SK-N-SH (cell line): ENCODE measurements around the gene AMMECR1. TPM values are rescaled to one million over a fixed set of nuclear protein-coding genes. Genes with fewer than 3 reads are reported as not detected.

Experiments
- CTCF ChIA-PET: fragments of 300-600, 350-600 bp; formaldehyde crosslinking; extraction: SDS; loops from one replicate; lab custom pipeline; 2021; lab: Yijun Ruan, JAX
- POLR2A ChIA-PET: fragments of 350-600 bp; sonication (Branson Sonifier 250); formaldehyde crosslinking; extraction: SDS; loops from one replicate; lab custom pipeline; 2020; ENCODE audit warnings: antibody characterized with exemption, inconsistent platforms; lab: Yijun Ruan, JAX
- DNase-seq: peaks from one replicate; pipeline ENCODE4 v3.0.0; 2012
- H2AFZ ChIP-seq: fragments of 200-600 bp; sonication (generic); 2 replicates; pipeline ENCODE4 v1.8.1; 2016; ENCODE audit warnings: antibody characterized with exemption, mild to moderate bottlenecking, low read depth
- H3F3A ChIP-seq: fragments of 200-600 bp; sonication (generic); replicated peaks from 2 replicates; pipeline ENCODE3; 2016; ENCODE audit warnings: antibody characterized with exemption, mild to moderate bottlenecking; ENCODE audit not compliant: insufficient read depth
- H3K27ac ChIP-seq, 2 experiments: fragments of 200-500 bp in 1 of 2; fragments of 200-600 bp in 1 of 2; sonication (Bioruptor generic) in 1 of 2; sonication (generic), shearing (Covaris generic) in 1 of 2; 2 replicates each; pipeline versions ENCODE4 v1.5.1 to v1.6.1; 2014 to 2016; ENCODE audit warnings: low read depth in 2 of 2, inconsistent platforms in 1 of 2, low read length in 1 of 2, mild to moderate bottlenecking in 1 of 2, mixed read lengths in 1 of 2
- H3K27me3 ChIP-seq: fragments of 200-600 bp; sonication (generic), shearing (Covaris generic); 2 replicates; pipeline ENCODE4 v1.6.1; 2016; ENCODE audit warnings: mixed run types; ENCODE audit not compliant: insufficient read depth
- H3K36me3 ChIP-seq, 2 experiments: fragments of 200-500 bp in 1 of 2; fragments of 200-600 bp in 1 of 2; sonication (Bioruptor generic) in 1 of 2; sonication (generic) in 1 of 2; replicated peaks in 1 of 2; 2 replicates each; pipeline versions ENCODE3 to v1.5.1; 2014 to 2016; ENCODE audit warnings: low read length in 1 of 2, mild to moderate bottlenecking in 1 of 2; ENCODE audit not compliant: insufficient read depth in 2 of 2, control insufficient read depth in 1 of 2
- H3K4me1 ChIP-seq, 2 experiments: fragments of 200-500 bp in 1 of 2; fragments of 200-600 bp in 1 of 2; sonication (Bioruptor generic) in 1 of 2; sonication (generic), shearing (Covaris generic) in 1 of 2; 2 replicates each; pipeline versions ENCODE4 v1.5.1 to v1.6.1; 2014 to 2016; ENCODE audit warnings: low read depth in 1 of 2, low read length in 1 of 2, mixed run types in 1 of 2; ENCODE audit not compliant: insufficient read depth in 2 of 2, control insufficient read depth in 1 of 2
- H3K4me2 ChIP-seq: fragments of 200-600 bp; sonication (generic), shearing (Covaris generic); 2 replicates; pipeline ENCODE4 v1.6.1; 2017; ENCODE audit warnings: mixed run types
- H3K4me3 ChIP-seq, 2 experiments: fragments of 200-500 bp in 1 of 2; fragments of 200-600 bp in 1 of 2; sonication (Bioruptor generic) in 1 of 2; sonication (generic), shearing (Covaris generic) in 1 of 2; 2 replicates each; pipeline versions ENCODE4 v1.5.1 to v1.8.1; 2014 to 2016; ENCODE audit warnings: low read depth in 2 of 2, inconsistent platforms in 1 of 2, low read length in 1 of 2, mild to moderate bottlenecking in 1 of 2, mixed read lengths in 1 of 2, moderate library complexity in 1 of 2
- H3K79me2 ChIP-seq: fragments of 200-600 bp; sonication (generic); 2 replicates; pipeline ENCODE4 v1.8.1; 2017; ENCODE audit warnings: mild to moderate bottlenecking; ENCODE audit not compliant: insufficient read depth
- H3K9ac ChIP-seq: fragments of 200-600 bp; sonication (generic); 2 replicates; pipeline ENCODE4 v1.6.1; 2017; ENCODE audit warnings: mixed run types
- H3K9me2 ChIP-seq: fragments of 200-600 bp; sonication (generic); 2 replicates; pipeline ENCODE4 v1.6.1; 2017; ENCODE audit warnings: mixed run types
- H3K9me3 ChIP-seq: fragments of 200-600 bp; sonication (generic); 2 replicates; pipeline ENCODE4 v1.6.1; 2017; ENCODE audit warnings: mixed run types, mild to moderate bottlenecking, moderate library complexity
- H4K20me1 ChIP-seq: fragments of 200-600 bp; sonication (generic); 2 replicates; pipeline ENCODE4 v1.6.1; 2017; ENCODE audit warnings: mild to moderate bottlenecking, mixed run types; ENCODE audit not compliant: insufficient read depth
- CHD2 ChIP-seq: fragments of 150-350 bp; IDR thresholded peaks from 2 replicates; pipeline ENCODE4 v1.6.1; 2018; ENCODE audit warnings: low read length; ENCODE audit not compliant: partially characterized antibody
- CTCF ChIP-seq: fragments of 200-600 bp; sonication (generic); IDR thresholded peaks from 2 replicates; pipeline ENCODE4 v1.6.1; 2017; ENCODE audit warnings: antibody characterized with exemption, mild to moderate bottlenecking, moderate library complexity
- ELF1 ChIP-seq: IDR thresholded peaks from 2 replicates; pipeline ENCODE4 v1.4.0; 2012
- EZH2phosphoT487 ChIP-seq: fragments of 200-600 bp; sonication (generic); IDR thresholded peaks from 2 replicates; pipeline ENCODE4 v1.6.1; 2017; ENCODE audit warnings: low read depth, mixed run types, mild to moderate bottlenecking, antibody characterized with exemption, moderate library complexity, borderline replicate concordance
- FOXJ3 ChIP-seq: sonication (generic); formaldehyde crosslinking; IDR thresholded peaks from 2 replicates; pipeline ENCODE4 v1.5.1; 2020; ENCODE audit warnings: mild to moderate bottlenecking, missing genetic modification reagents
- IRF3 ChIP-seq: fragments of 150-350 bp; IDR thresholded peaks from 2 replicates; pipeline ENCODE4 v1.6.1; 2016; ENCODE audit warnings: mild to moderate bottlenecking, low read depth, low read length
- JUND ChIP-seq: IDR thresholded peaks from 2 replicates; pipeline ENCODE4 v1.4.0; 2012
- MXI1 ChIP-seq: IDR thresholded peaks from 2 replicates; pipeline ENCODE4 v1.6.1; 2012; ENCODE audit warnings: mild to moderate bottlenecking, low read depth, low read length, improper control_type of control experiment
- RCOR1 ChIP-seq: fragments of 150-350 bp; IDR thresholded peaks from 2 replicates; pipeline ENCODE4 v1.6.1; 2017; ENCODE audit warnings: antibody characterized with exemption, low read length
- RFX5 ChIP-seq: IDR thresholded peaks from 2 replicates; pipeline ENCODE4 v1.6.1; 2012; ENCODE audit warnings: mild to moderate bottlenecking, improper control_type of control experiment, low read length
- RXRA ChIP-seq: IDR thresholded peaks from 2 replicates; pipeline ENCODE4 v1.4.0; 2012; ENCODE audit warnings: low read depth, mild to moderate bottlenecking, borderline replicate concordance
- SIN3A ChIP-seq: IDR thresholded peaks from 2 replicates; pipeline ENCODE4 v1.6.1; 2012; ENCODE audit warnings: low read depth, mild to moderate bottlenecking, low read length, moderate library complexity, borderline replicate concordance
- TAF1 ChIP-seq: IDR thresholded peaks from 2 replicates; pipeline ENCODE4 v1.6.1; 2012; ENCODE audit warnings: low read depth, mild to moderate bottlenecking, low read length, moderate library complexity, borderline replicate concordance
- TEAD4 ChIP-seq: IDR thresholded peaks from 2 replicates; pipeline ENCODE4 v1.4.0; 2012; ENCODE audit warnings: mild to moderate bottlenecking, borderline replicate concordance; ENCODE audit not compliant: insufficient read depth
- YY1 ChIP-seq: IDR thresholded peaks from 2 replicates; pipeline ENCODE4 v1.4.0; 2012; ENCODE audit warnings: low read depth, mild to moderate bottlenecking
- WGBS: methylation state at CpG from one replicate; pipeline ENCODE4 v1.1.6; 2017; ENCODE audit warnings: low lambda C conversion rate; 5-methylcytosine and 5-hydroxymethylcytosine counted together
- polyA plus RNA-seq, 3 experiments: library from polyadenylated mRNA; depleted of rRNA; stranded (reverse); fragments of >200 nt; gene quantifications; 2 replicates each; pipeline ENCODE4 v1.2.3, GENCODE V29; 2012
- TF ChIP-seq, protein P1 (sequence below): IDR thresholded peaks from 2 replicates; pipeline ENCODE4; 2012

Gene AMMECR1
- polyA plus RNA-seq, 1 of the 3 experiments (the other 2 are of a cell fraction), result 1.3 TPM

DNA sequence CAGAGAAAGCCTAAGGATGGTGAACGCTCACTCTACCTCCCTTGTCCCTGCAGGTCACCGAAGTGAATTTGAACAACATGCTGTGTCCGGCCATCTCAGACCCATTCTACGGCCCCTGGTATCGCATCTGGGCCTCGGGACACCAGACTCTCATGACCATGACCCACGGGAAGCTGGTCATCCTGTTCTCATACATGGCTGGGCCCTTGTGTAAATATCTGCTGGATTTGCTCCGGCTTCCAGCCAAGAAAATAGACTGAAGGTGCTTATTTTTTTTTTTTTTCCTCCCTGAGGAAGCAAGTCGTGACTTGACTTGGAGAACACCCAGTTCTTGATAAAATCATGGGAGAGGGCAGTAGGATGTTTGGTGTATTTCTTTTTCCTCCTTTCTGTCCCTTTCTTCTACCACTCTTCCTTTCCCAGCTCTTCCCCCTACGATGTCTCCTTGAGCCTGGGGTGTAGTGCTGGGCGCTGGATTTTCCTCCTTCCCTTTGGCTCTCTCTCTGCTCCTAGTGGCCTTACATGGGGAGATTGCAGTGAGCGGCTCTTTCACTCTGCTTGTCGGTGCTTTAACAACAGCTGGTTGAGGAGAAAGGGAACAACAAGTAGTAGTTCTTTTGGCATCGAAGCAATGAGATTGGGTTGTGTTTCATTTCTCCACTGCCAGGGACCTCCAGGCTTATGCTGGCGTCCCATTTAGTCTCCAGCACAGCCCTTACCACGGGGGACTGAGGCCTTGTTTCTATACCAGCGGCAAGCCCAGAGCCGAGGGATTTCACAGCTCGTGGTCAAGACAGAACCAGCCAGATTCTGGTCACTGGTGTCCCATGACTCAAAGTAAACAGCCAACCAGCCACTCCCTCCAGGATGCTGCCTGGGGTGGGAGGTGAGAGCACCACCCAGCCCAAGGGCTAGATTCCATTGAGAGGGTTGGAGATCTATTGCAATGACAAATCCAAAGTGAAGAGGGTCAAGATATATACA is 144.4 kb downstream of the AMMECR1 start:
- H3K27ac ChIP-seq, result no peak overlapping the region
- no peaks in the 10 kb centered on the region for H3K27me3 ChIP-seq
- no peak overlapping the region for H3K4me3 ChIP-seq
- no peaks in the 10 kb centered on the region for H3K36me3 ChIP-seq
- H3F3A ChIP-seq, result no peaks in the 10 kb centered on the region
- H3K9me2 ChIP-seq, result no peaks in the 10 kb centered on the region
- CTCF ChIA-PET, result interaction anchor here (0.6 kb wide), 1 partner anchor 136 kb away, joined by 3 read pairs; no protein-coding TSS in a partner anchor
- no peaks in the 10 kb centered on the region for H4K20me1 ChIP-seq
- H3K9ac ChIP-seq, result no peak overlapping the region
- no peaks in the 10 kb centered on the region; a peak in 1 of 4 replicates for H3K4me1 ChIP-seq
- no peaks in the 10 kb centered on the region for H3K79me2 ChIP-seq
- DNase-seq, result no peak
- TF ChIP-seq RFX5 (no peak), RCOR1 (no peak), IRF3 (no peak), RXRA (no peak), EZH2phosphoT487 (no peak), ELF1 (no peak), SIN3A (no peak)
- TF ChIP-seq, all 33 proteins: peak for 0
- WGBS, result 50% methylated on average over 15 of the region's 19 CpGs
- Histone ChIP-seq H3K9me3 (no peaks in the 10 kb centered on the region), H2AFZ (no peak overlapping the region), H3K4me2 (no peak overlapping the region)
- POLR2A ChIA-PET, result no interaction called here

- Histone ChIP-seq H4K20me1 (no peaks in the 10 kb centered on the region), H3K4me3 (no peak overlapping the region), H3K4me2 (no peak overlapping the region), H3K9me3 (no peaks in the 10 kb centered on the region), H3F3A (no peaks in the 10 kb centered on the region), H3K27me3 (no peaks in the 10 kb centered on the region), H3K79me2 (no peaks in the 10 kb centered on the region), H3K9ac (no peak overlapping the region), H3K9me2 (no peaks in the 10 kb centered on the region), H3K4me1 (no peaks in the 10 kb centered on the region; a peak in 1 of 4 replicates), H3K36me3 (no peaks in the 10 kb centered on the region), H2AFZ (no peak overlapping the region), H3K27ac (no peak overlapping the region)
- CTCF ChIA-PET, result interaction anchor here (1.5 kb wide), 1 partner anchor 12 kb away, joined by 5 read pairs; no protein-coding TSS in a partner anchor
- TF ChIP-seq RXRA (no peak), RFX5 (no peak), YY1 (no peak), SIN3A (no peak), CHD2 (no peak), JUND (no peak), MXI1 (no peak), TAF1 (no peak), CTCF (no peak), IRF3 (no peak), RCOR1 (no peak), FOXJ3 (CRISPR knock-in tag) (no peak), TEAD4 (no peak)
- TF ChIP-seq, protein P1, sequence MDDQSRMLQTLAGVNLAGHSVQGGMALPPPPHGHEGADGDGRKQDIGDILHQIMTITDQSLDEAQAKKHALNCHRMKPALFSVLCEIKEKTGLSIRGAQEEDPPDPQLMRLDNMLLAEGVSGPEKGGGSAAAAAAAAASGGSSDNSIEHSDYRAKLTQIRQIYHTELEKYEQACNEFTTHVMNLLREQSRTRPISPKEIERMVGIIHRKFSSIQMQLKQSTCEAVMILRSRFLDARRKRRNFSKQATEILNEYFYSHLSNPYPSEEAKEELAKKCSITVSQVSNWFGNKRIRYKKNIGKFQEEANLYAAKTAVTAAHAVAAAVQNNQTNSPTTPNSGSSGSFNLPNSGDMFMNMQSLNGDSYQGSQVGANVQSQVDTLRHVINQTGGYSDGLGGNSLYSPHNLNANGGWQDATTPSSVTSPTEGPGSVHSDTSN, result no peak
- 67% methylated on average over 7 of the region's 10 CpGs for WGBS
- no peak for DNase-seq
- POLR2A ChIA-PET, result no interaction called here
Observed at GRCh38 chrX:110172215-110172614, 145.7 kb downstream of the AMMECR1 start.
